WTC11 (cell line): ENCODE data around the gene RPEL1. TPM values are rescaled to one million over a fixed set of nuclear protein-coding genes. Genes with fewer than 3 reads are reported as not detected.

Source experiments
- ATAC-seq: fragments of 200-7000 bp; cut with Tn5 transposase; 2 replicates; pipeline ENCODE4 v1.10.0; 2021; ENCODE audit warnings: mild to moderate bottlenecking, moderate library complexity
- CTCF ChIA-PET: fragments of 300-600 bp; sonication (Branson Sonifier 250); formaldehyde crosslinking; loops from one replicate; lab custom pipeline; 2021; ENCODE audit warnings: antibody characterized with exemption; lab: Charles Lee
- POLR2A ChIA-PET: fragments of 350-600 bp; sonication (Branson Sonifier 250); formaldehyde crosslinking; loops from one replicate; lab custom pipeline; 2021; ENCODE audit warnings: antibody characterized with exemption; lab: Charles Lee
- DNase-seq: peaks from one replicate; pipeline ENCODE4 v3.0.0; 2021; ENCODE audit warnings: low spot score
- H3K27ac Mint-ChIP-seq: 2 replicates; pipeline ENCODE4 v1.8.0; 2021; ENCODE audit warnings: mixed read lengths
- H3K27me3 Mint-ChIP-seq: 2 replicates; pipeline ENCODE4 v1.8.0; 2021; ENCODE audit warnings: low read depth, mild to moderate bottlenecking, moderate library complexity, mixed read lengths
- H3K36me3 Mint-ChIP-seq: 2 replicates; pipeline ENCODE4 v1.8.0; 2021; ENCODE audit warnings: mixed read lengths
- H3K4me1 Mint-ChIP-seq: 2 replicates; pipeline ENCODE4 v1.8.0; 2022; ENCODE audit warnings: mixed read lengths
- H3K4me3 Mint-ChIP-seq: 2 replicates; pipeline ENCODE4 v1.8.0; 2021; ENCODE audit warnings: mild to moderate bottlenecking, moderate library complexity, mixed read lengths
- H3K9me3 Mint-ChIP-seq: 2 replicates; pipeline ENCODE4 v1.8.0; 2021; ENCODE audit warnings: mixed read lengths
- AFF4 ChIP-seq: sonication (generic); formaldehyde crosslinking; IDR thresholded peaks from 2 replicates; pipeline ENCODE4 v1.8.1; 2023; ENCODE audit warnings: mild to moderate bottlenecking, missing genetic modification reagents, borderline replicate concordance
- CBFB ChIP-seq: sonication (generic); formaldehyde crosslinking; IDR thresholded peaks from 2 replicates; pipeline ENCODE4 v1.8.1; 2022; ENCODE audit warnings: mild to moderate bottlenecking, low read depth, missing genetic modification reagents
- CDX4 ChIP-seq: fragments of 250-450 bp; sonication (Bioruptor Pico); IDR thresholded peaks from 2 replicates; pipeline ENCODE4 v1.9.0; 2021; ENCODE audit warnings: moderate library complexity, mild to moderate bottlenecking, inconsistent platforms, borderline replicate concordance
- ETV6 ChIP-seq: sonication (generic); formaldehyde crosslinking; IDR thresholded peaks from 2 replicates; pipeline ENCODE4 v1.8.1; 2022; ENCODE audit warnings: mild to moderate bottlenecking, missing genetic modification reagents
- GRHL2 ChIP-seq: fragments of 250-450 bp; sonication (Bioruptor Pico); IDR thresholded peaks from 2 replicates; pipeline ENCODE4 v1.8.0; 2022; ENCODE audit warnings: mild to moderate bottlenecking, moderate library complexity; ENCODE audit not compliant: insufficient replicate concordance, severe bottlenecking
- GTF2I ChIP-seq: fragments of 250-450 bp; sonication (Bioruptor Pico); conservative IDR thresholded peaks from 2 replicates; pipeline ENCODE4 v1.4.0; 2021; ENCODE audit warnings: mild to moderate bottlenecking
- HMGA2 ChIP-seq: fragments of 250-450 bp; sonication (Bioruptor Pico); IDR thresholded peaks from 2 replicates; pipeline ENCODE4 v1.4.0; 2021; ENCODE audit warnings: mild to moderate bottlenecking, moderate library complexity
- NFYB ChIP-seq: sonication (generic); formaldehyde crosslinking; conservative IDR thresholded peaks from 2 replicates; pipeline ENCODE4 v1.8.0; 2022; ENCODE audit warnings: low read depth, missing genetic modification reagents
- OVOL2 ChIP-seq: fragments of 250-450 bp; sonication (Bioruptor Pico); IDR thresholded peaks from 2 replicates; pipeline ENCODE4 v1.9.0; 2021; ENCODE audit warnings: mild to moderate bottlenecking, borderline replicate concordance
- PRRX2 ChIP-seq: fragments of 250-450 bp; sonication (Bioruptor Pico); IDR thresholded peaks from 2 replicates; pipeline ENCODE4 v1.8.0; 2021; ENCODE audit warnings: mild to moderate bottlenecking
- TEAD4 ChIP-seq: sonication (generic); formaldehyde crosslinking; IDR thresholded peaks from 2 replicates; pipeline ENCODE4 v1.8.0; 2022; ENCODE audit warnings: mild to moderate bottlenecking, missing genetic modification reagents
- TP53 ChIP-seq: sonication (generic); formaldehyde crosslinking; IDR thresholded peaks from 2 replicates; pipeline ENCODE4 v1.8.1; 2023; ENCODE audit warnings: mild to moderate bottlenecking, missing genetic modification reagents
- ZBTB21 ChIP-seq: sonication (generic); formaldehyde crosslinking; IDR thresholded peaks from 2 replicates; pipeline ENCODE4 v1.8.1; 2023; ENCODE audit warnings: mild to moderate bottlenecking, missing genetic modification reagents, borderline replicate concordance
- ZNF121 ChIP-seq: sonication (generic); formaldehyde crosslinking; IDR thresholded peaks from 2 replicates; pipeline ENCODE4 v1.8.0; 2023; ENCODE audit warnings: missing genetic modification reagents
- ZNF138 ChIP-seq: sonication (generic); formaldehyde crosslinking; conservative IDR thresholded peaks from 2 replicates; pipeline ENCODE4 v1.8.1; 2022; ENCODE audit warnings: mild to moderate bottlenecking, moderate library complexity, missing genetic modification reagents
- ZNF263 ChIP-seq: sonication (generic); formaldehyde crosslinking; IDR thresholded peaks from 2 replicates; pipeline ENCODE4 v1.8.1; 2022; ENCODE audit warnings: low read depth, mild to moderate bottlenecking, moderate library complexity, missing genetic modification reagents
- ZNF281 ChIP-seq: sonication (generic); formaldehyde crosslinking; IDR thresholded peaks from 2 replicates; pipeline ENCODE4 v1.8.0; 2023; ENCODE audit warnings: mild to moderate bottlenecking, missing genetic modification reagents
- total RNA-seq: library from RNA; stranded (reverse); gene quantifications from 3 replicates; pipeline ENCODE4 v1.2.3, GENCODE V29; 2021
- TF ChIP-seq, protein P1 (sequence below): sonication (generic); formaldehyde crosslinking; IDR thresholded peaks from 2 replicates; pipeline ENCODE4 v1.8.1; 2022; ENCODE audit warnings: missing genetic modification reagents, borderline replicate concordance
- TF ChIP-seq, protein P2 (sequence below): sonication (generic); formaldehyde crosslinking; IDR thresholded peaks from 2 replicates; pipeline ENCODE4 v1.8.1; 2022; ENCODE audit warnings: low read depth, mild to moderate bottlenecking, moderate library complexity, missing genetic modification reagents, borderline replicate concordance
- TF ChIP-seq, protein P3 (sequence below): fragments of 250-450 bp; sonication (Bioruptor Pico); IDR thresholded peaks from 2 replicates; pipeline ENCODE4 v1.9.0; 2021; ENCODE audit warnings: mild to moderate bottlenecking
- TF ChIP-seq, protein P4 (sequence below): sonication (generic); formaldehyde crosslinking; IDR thresholded peaks from 2 replicates; pipeline ENCODE4 v1.8.0; 2022; ENCODE audit warnings: mild to moderate bottlenecking, missing genetic modification reagents

The RPEL1 gene
- total RNA-seq, 1 experiment from 2014 or later, result 0.09 TPM

DNA sequence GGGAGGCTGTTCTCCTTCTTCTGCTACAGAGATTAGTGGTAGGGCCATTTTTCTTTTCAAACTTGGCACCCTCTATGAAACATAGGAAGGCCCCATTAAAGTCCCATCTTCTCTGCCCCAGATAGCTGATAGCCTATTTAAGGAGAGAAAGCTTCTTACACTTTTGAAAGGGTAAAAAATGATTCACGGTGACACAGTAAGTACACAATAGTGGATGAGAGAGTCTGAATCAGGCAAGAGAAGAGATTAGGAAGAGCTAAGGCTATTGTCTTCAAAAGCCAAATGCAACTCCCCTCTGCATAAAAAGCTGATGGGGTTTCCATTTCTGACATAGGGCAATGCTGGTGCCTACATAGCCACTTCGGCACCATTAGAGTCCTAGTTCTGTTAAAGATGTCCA is 34.8 kb downstream of the RPEL1 start:
- POLR2A ChIA-PET, result no interaction called here
- peaks cover 58% of the 10 kb centered on the region for H3K27me3 Mint-ChIP-seq
- no peaks in the 10 kb centered on the region for H3K36me3 Mint-ChIP-seq

DNA sequence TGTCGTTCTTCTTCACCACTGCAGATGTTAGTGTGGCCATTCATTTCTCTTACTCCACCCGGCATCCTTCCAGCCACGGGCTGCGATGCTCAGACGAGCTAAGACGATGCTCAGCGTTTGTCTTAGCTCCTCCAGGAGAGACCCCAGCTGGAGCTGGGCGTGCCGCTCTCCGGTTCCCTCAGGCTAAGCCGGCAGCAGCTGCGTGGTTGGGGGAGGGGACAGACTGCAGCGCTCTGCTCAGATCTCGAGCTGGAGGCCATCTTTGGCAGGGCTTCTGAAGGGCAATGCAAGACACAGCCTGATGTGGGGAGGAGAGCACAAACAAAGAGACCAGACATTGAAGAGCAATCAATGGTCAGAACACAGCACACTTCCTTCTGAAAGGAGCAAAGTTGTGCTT is 36.1 kb downstream of the RPEL1 start:
- Mint-ChIP-seq H3K27me3 (peaks cover 45% of the 10 kb centered on the region), H3K4me1 (peaks cover 36% of the 10 kb centered on the region), H3K4me3 (peak overlapping the region; percentile 65), H3K9me3 (no peaks in the 10 kb centered on the region), H3K36me3 (no peaks in the 10 kb centered on the region), H3K27ac (peak overlapping the region; percentile 53)
- POLR2A ChIA-PET, result interaction anchor here (0.6 to 1.2 kb wide), 2 partner anchors 18 to 51 kb away, joined by 3 to 4 read pairs; no protein-coding TSS in a partner anchor
- CTCF ChIA-PET, result interaction anchor here (0.5 to 1.5 kb wide), 7 partner anchors 37 to 1445 kb away, joined by 3 to 9 read pairs (median 3); partner anchors contain the start of gene PCGF6
- ATAC-seq (peak; percentile 85), DNase-seq (peak; percentile 90)
- TF ChIP-seq GRHL2 (CRISPR knock-in tag) (no peak), TEAD4 (CRISPR knock-in tag) (no peak), ZNF281 (CRISPR knock-in tag) (peak; percentile 98), AFF4 (CRISPR knock-in tag) (0 out of 2 replicates have a peak, but pooled peaks have one; percentile 53), CBFB (CRISPR knock-in tag) (0 out of 2 replicates have a peak, but pooled peaks have one; percentile 25), CDX4 (CRISPR knock-in tag) (no peak), HMGA2 (CRISPR knock-in tag) (no peak), NFYB (CRISPR knock-in tag) (no peak), ZBTB21 (CRISPR knock-in tag) (peak; percentile 70; the same call in 1 of the 2 replicates), PRRX2 (CRISPR knock-in tag) (0 out of 2 replicates have a peak, but pooled peaks have one; percentile 6), ETV6 (CRISPR knock-in tag) (peak; percentile 84), OVOL2 (no peak), ZNF138 (peak; percentile 79; the same call in 1 of the 2 replicates), ZNF263 (no peak), GTF2I (CRISPR knock-in tag) (no peak), TP53 (CRISPR knock-in tag) (peak; percentile 80; the same call in 1 of the 2 replicates)
- TF ChIP-seq, protein P1, sequence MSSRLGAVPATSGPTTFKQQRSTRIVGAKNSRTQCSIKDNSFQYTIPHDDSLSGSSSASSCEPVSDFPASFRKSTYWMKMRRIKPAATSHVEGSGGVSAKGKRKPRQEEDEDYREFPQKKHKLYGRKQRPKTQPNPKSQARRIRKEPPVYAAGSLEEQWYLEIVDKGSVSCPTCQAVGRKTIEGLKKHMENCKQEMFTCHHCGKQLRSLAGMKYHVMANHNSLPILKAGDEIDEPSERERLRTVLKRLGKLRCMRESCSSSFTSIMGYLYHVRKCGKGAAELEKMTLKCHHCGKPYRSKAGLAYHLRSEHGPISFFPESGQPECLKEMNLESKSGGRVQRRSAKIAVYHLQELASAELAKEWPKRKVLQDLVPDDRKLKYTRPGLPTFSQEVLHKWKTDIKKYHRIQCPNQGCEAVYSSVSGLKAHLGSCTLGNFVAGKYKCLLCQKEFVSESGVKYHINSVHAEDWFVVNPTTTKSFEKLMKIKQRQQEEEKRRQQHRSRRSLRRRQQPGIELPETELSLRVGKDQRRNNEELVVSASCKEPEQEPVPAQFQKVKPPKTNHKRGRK (CRISPR knock-in tag), result no peak
- TF ChIP-seq, protein P2, sequence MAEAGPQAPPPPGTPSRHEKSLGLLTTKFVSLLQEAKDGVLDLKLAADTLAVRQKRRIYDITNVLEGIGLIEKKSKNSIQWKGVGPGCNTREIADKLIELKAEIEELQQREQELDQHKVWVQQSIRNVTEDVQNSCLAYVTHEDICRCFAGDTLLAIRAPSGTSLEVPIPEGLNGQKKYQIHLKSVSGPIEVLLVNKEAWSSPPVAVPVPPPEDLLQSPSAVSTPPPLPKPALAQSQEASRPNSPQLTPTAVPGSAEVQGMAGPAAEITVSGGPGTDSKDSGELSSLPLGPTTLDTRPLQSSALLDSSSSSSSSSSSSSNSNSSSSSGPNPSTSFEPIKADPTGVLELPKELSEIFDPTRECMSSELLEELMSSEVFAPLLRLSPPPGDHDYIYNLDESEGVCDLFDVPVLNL, result no peak
- TF ChIP-seq, protein P3, sequence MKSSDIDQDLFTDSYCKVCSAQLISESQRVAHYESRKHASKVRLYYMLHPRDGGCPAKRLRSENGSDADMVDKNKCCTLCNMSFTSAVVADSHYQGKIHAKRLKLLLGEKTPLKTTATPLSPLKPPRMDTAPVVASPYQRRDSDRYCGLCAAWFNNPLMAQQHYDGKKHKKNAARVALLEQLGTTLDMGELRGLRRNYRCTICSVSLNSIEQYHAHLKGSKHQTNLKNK, result no peak
- TF ChIP-seq, protein P4, sequence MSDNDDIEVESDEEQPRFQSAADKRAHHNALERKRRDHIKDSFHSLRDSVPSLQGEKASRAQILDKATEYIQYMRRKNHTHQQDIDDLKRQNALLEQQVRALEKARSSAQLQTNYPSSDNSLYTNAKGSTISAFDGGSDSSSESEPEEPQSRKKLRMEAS (CRISPR knock-in tag), result no peak; the same call in none of the 2 replicates

More for the DNA sequence above, 34.8 kb downstream of the RPEL1 start:
- DNase-seq (no peak), ATAC-seq (no peak)
- H3K27ac Mint-ChIP-seq, result no peak overlapping the region
- TF ChIP-seq GTF2I (CRISPR knock-in tag) (no peak), ZNF121 (CRISPR knock-in tag) (no peak)
- TF ChIP-seq, protein P2, result no peak
- CTCF ChIA-PET, result no interaction called here
- peaks cover 40% of the 10 kb centered on the region for H3K4me1 Mint-ChIP-seq
- no peaks in the 10 kb centered on the region for H3K9me3 Mint-ChIP-seq
- H3K4me3 Mint-ChIP-seq, result no peak overlapping the region
